CD4-positive, alpha-beta T cell (primary cell): ENCODE measurements around the gene CCNB2. TPM values are rescaled to one million over a fixed set of nuclear protein-coding genes. Genes with fewer than 3 reads are reported as not detected.

Experiments used
- ATAC-seq: fragments of 200-7000 bp; cut with Tn5 transposase; one replicate; pipeline ENCODE4 v1.10.0; 2022; ENCODE audit warnings: mild to moderate bottlenecking; ENCODE audit not compliant: poor library complexity
- CTCF ChIA-PET: fragments of 350-600 bp; sonication (Branson Sonifier 250); formaldehyde crosslinking; loops from one replicate; lab custom pipeline; 2021; ENCODE audit warnings: antibody characterized with exemption, inconsistent platforms; lab: Charles Lee
- POLR2A ChIA-PET: fragments of 350-600 bp; sonication (Branson Sonifier 250); formaldehyde crosslinking; loops from one replicate; lab custom pipeline; 2021; ENCODE audit warnings: antibody characterized with exemption, inconsistent platforms; lab: Charles Lee
- DNase-seq, 14 experiments: peaks; one replicate each; pipeline ENCODE4 v3.0.0-alpha.2; 2013 to 2020; ENCODE audit warnings: mixed read lengths in 2 of 14
- H3K27ac ChIP-seq, 2 donors: one replicate each; pipeline versions ENCODE4 v1.5.1 to v1.7.0; 2013; ENCODE audit warnings: low read length in 2 of 2, low read depth in 1 of 2, mild to moderate bottlenecking in 1 of 2
- H3K27me3 ChIP-seq, 2 experiments: 1 replicate in 1 of 2; 2 replicates in 1 of 2; pipeline versions ENCODE4 v1.6.1 to v1.7.0; 2013; ENCODE audit warnings: low read length in 2 of 2, control low read depth in 1 of 2, mild to moderate bottlenecking in 1 of 2, moderate library complexity in 1 of 2; ENCODE audit not compliant: insufficient read depth in 2 of 2, control insufficient read depth in 1 of 2
- H3K36me3 ChIP-seq: one replicate; pipeline ENCODE4 v1.6.1; 2013; ENCODE audit warnings: low read length, control low read depth; ENCODE audit not compliant: insufficient read depth
- H3K4me1 ChIP-seq: one replicate; pipeline ENCODE4 v1.6.1; 2013; ENCODE audit warnings: low read length, control low read depth; ENCODE audit not compliant: insufficient read depth
- H3K4me3 ChIP-seq: one replicate; pipeline ENCODE4 v1.5.1; 2013; ENCODE audit warnings: mild to moderate bottlenecking, low read length, moderate library complexity
- H3K9me3 ChIP-seq, 2 experiments: 1 replicate in 1 of 2; 2 replicates in 1 of 2; pipeline versions ENCODE4 v1.6.1 to v1.7.0; 2013; ENCODE audit warnings: low read length in 2 of 2, mild to moderate bottlenecking in 2 of 2, control low read depth in 1 of 2, moderate library complexity in 1 of 2; ENCODE audit not compliant: control insufficient read depth in 1 of 2, insufficient read depth in 1 of 2
- H3K27ac Mint-ChIP-seq: one replicate; pipeline ENCODE4 v1.8.0; 2020; ENCODE audit warnings: mixed read lengths
- H3K27me3 Mint-ChIP-seq: one replicate; pipeline ENCODE4 v1.8.0; 2021; ENCODE audit warnings: mixed read lengths
- H3K36me3 Mint-ChIP-seq: one replicate; pipeline ENCODE4 v1.8.0; 2021; ENCODE audit warnings: low read depth, mixed read lengths
- H3K4me1 Mint-ChIP-seq: one replicate; pipeline ENCODE4 v1.8.0; 2021; ENCODE audit warnings: low read depth, mixed read lengths
- H3K4me3 Mint-ChIP-seq: one replicate; pipeline ENCODE4 v1.8.0; 2020; ENCODE audit warnings: mild to moderate bottlenecking, mixed read lengths
- H3K9me3 Mint-ChIP-seq: one replicate; pipeline ENCODE4 v1.8.0; 2020; ENCODE audit warnings: mixed read lengths
- intact Hi-C, 2 experiments: fragments of 100-400 bp; cut with DNase I in 1 of 2; cut with micrococcal nuclease in 1 of 2; formaldehyde crosslinking; loops; one replicate each; pipeline versions ENCODE4 v1.15.1 to v1.9.0; 2023 to 2025; cut with DNase I, micrococcal nuclease
- total RNA-seq, 174 experiments: library from RNA in 2 of 174; stranded (reverse) in 2 of 174; gene quantifications; one replicate each; pipeline ENCODE4 v1.2.3 and lab custom pipeline; 2021 to 2026
- TF ChIP-seq, protein P1 (sequence below): fragments of 200-600 bp; IDR thresholded peaks from one replicate; pipeline ENCODE4 v1.8.0; 2022; ENCODE audit warnings: antibody characterized with exemption, mild to moderate bottlenecking

CCNB2 gene
- total RNA-seq, 2 experiments from 2014 or later: 0.85 TPM; not detected in 1

- TF ChIP-seq, protein P1, sequence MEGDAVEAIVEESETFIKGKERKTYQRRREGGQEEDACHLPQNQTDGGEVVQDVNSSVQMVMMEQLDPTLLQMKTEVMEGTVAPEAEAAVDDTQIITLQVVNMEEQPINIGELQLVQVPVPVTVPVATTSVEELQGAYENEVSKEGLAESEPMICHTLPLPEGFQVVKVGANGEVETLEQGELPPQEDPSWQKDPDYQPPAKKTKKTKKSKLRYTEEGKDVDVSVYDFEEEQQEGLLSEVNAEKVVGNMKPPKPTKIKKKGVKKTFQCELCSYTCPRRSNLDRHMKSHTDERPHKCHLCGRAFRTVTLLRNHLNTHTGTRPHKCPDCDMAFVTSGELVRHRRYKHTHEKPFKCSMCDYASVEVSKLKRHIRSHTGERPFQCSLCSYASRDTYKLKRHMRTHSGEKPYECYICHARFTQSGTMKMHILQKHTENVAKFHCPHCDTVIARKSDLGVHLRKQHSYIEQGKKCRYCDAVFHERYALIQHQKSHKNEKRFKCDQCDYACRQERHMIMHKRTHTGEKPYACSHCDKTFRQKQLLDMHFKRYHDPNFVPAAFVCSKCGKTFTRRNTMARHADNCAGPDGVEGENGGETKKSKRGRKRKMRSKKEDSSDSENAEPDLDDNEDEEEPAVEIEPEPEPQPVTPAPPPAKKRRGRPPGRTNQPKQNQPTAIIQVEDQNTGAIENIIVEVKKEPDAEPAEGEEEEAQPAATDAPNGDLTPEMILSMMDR: no peak
- H3K27me3 Mint-ChIP-seq: no peaks in the 10 kb centered on the region
Observed at GRCh38 chr15:59152694-59153450, 47.9 kb downstream of the CCNB2 start.

GRCh38 chr15:59153466-59153865 is 48.5 kb downstream of the CCNB2 start:
- TF ChIP-seq, protein P1: no peak
- H3K9me3 ChIP-seq: no peaks in the 10 kb centered on the region
- no peak overlapping the region for H3K27ac Mint-ChIP-seq
- no peaks in the 10 kb centered on the region for H3K36me3 ChIP-seq
- no peaks in the 10 kb centered on the region for H3K27me3 Mint-ChIP-seq
- no peak overlapping the region for H3K4me3 ChIP-seq
- no peak overlapping the region for H3K4me3 Mint-ChIP-seq
- no peaks in the 10 kb centered on the region for H3K4me1 Mint-ChIP-seq
- ChIA-PET POLR2A (no interaction called here), CTCF (interaction anchor here (0.6 kb wide), 1 partner anchor 732 kb away, joined by 3 read pairs; no protein-coding TSS in a partner anchor)
- no peaks in the 10 kb centered on the region for H3K27me3 ChIP-seq
- H3K27ac ChIP-seq: no peak overlapping the region
- no peak for ATAC-seq
- no peaks in the 10 kb centered on the region for H3K36me3 Mint-ChIP-seq
- H3K4me1 ChIP-seq: no peaks in the 10 kb centered on the region
- intact Hi-C loops: no loop called here
- DNase-seq: no peak
- H3K9me3 Mint-ChIP-seq: no peaks in the 10 kb centered on the region

More at GRCh38 chr15:59152694-59153450, 47.9 kb downstream of the CCNB2 start:
- CTCF ChIA-PET: no interaction called here
- Mint-ChIP-seq H3K9me3 (no peaks in the 10 kb centered on the region), H3K36me3 (no peaks in the 10 kb centered on the region), H3K4me3 (no peak overlapping the region), H3K4me1 (no peaks in the 10 kb centered on the region), H3K27ac (no peak overlapping the region)
- ATAC-seq (no peak), DNase-seq (no peak)
- no peak overlapping the region for H3K27ac ChIP-seq
- no peak overlapping the region for H3K4me3 ChIP-seq
- intact Hi-C loops: no loop called here
- POLR2A ChIA-PET: interaction anchor here (0.6 kb wide), 1 partner anchor 1591 kb away, joined by 3 read pairs; no protein-coding TSS in a partner anchor
- H3K9me3 ChIP-seq: no peaks in the 10 kb centered on the region
- no peaks in the 10 kb centered on the region for H3K4me1 ChIP-seq
- H3K36me3 ChIP-seq: no peaks in the 10 kb centered on the region
- no peaks in the 10 kb centered on the region for H3K27me3 ChIP-seq

GRCh38 chr15:59154243-59154642 is 49.3 kb downstream of the CCNB2 start:
- Histone ChIP-seq H3K4me3 (no peak overlapping the region), H3K36me3 (no peaks in the 10 kb centered on the region), H3K9me3 (no peaks in the 10 kb centered on the region), H3K4me1 (no peaks in the 10 kb centered on the region), H3K27ac (no peak overlapping the region), H3K27me3 (no peaks in the 10 kb centered on the region)
- Mint-ChIP-seq H3K36me3 (no peaks in the 10 kb centered on the region), H3K4me1 (no peaks in the 10 kb centered on the region), H3K4me3 (no peak overlapping the region), H3K9me3 (no peaks in the 10 kb centered on the region), H3K27me3 (no peaks in the 10 kb centered on the region), H3K27ac (no peak overlapping the region)
- ChIA-PET POLR2A (no interaction called here), CTCF (interaction anchor here (0.6 kb wide), 1 partner anchor 733 kb away, joined by 3 read pairs; no protein-coding TSS in a partner anchor)
- DNase-seq: no peak
- intact Hi-C loops: no loop called here
- no peak for ATAC-seq
- TF ChIP-seq, protein P1: no peak
